Measurements from ENCODE around the gene ARID5B.

DNA sequence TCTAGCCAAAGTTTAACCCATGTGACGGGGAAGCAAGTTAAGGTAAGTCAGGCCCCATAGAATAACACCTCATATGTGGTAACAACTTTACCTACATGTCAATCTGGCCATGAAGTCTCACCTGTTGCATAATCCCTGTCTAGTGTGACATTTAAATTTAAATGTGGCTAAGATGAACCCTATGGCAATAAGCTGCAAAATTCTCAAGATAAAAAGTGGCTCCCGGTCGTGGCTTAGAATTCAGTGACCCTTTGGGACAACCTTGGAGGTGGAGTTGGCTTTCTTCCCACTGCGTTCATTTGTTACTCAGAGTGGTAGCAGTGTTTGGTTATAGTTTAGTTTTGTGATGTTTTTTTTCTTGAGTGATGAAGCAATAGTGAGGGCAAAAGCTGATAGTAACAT is 90.6 kb downstream of the ARID5B start:
- TF ChIP-seq, protein P1, sequence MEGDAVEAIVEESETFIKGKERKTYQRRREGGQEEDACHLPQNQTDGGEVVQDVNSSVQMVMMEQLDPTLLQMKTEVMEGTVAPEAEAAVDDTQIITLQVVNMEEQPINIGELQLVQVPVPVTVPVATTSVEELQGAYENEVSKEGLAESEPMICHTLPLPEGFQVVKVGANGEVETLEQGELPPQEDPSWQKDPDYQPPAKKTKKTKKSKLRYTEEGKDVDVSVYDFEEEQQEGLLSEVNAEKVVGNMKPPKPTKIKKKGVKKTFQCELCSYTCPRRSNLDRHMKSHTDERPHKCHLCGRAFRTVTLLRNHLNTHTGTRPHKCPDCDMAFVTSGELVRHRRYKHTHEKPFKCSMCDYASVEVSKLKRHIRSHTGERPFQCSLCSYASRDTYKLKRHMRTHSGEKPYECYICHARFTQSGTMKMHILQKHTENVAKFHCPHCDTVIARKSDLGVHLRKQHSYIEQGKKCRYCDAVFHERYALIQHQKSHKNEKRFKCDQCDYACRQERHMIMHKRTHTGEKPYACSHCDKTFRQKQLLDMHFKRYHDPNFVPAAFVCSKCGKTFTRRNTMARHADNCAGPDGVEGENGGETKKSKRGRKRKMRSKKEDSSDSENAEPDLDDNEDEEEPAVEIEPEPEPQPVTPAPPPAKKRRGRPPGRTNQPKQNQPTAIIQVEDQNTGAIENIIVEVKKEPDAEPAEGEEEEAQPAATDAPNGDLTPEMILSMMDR (IDR thresholded peaks at IDR 0.05; ENCODE audit: extremely low read depth in 1 of 2, insufficient read depth in 1 of 2, low read depth in 1 of 2, low read length in 2 of 2), result no peak
- TF ChIP-seq POLR2A (IDR thresholded peaks at IDR 0.05; ENCODE audit: low read depth, low read length) (no peak), POLR2AphosphoS5 (IDR thresholded peaks at IDR 0.05; ENCODE audit: insufficient read depth, low read depth, low read length) (no peak), MYC (IDR thresholded peaks at IDR 0.05; ENCODE audit: low read depth, low read length) (no peak)

All from endothelial cell of umbilical vein (primary cell).